ENCODE results near the gene MEX3D. TPM values are rescaled to one million over a fixed set of nuclear protein-coding genes. Genes with fewer than 3 reads are reported as not detected.
A peak's percentile ranks its signal among the peaks of the same experiment; 100 is the strongest.

Gene MEX3D
- total RNA-seq, 2 donors from 2014 or later = 31.9 to 54.3 TPM

DNA sequence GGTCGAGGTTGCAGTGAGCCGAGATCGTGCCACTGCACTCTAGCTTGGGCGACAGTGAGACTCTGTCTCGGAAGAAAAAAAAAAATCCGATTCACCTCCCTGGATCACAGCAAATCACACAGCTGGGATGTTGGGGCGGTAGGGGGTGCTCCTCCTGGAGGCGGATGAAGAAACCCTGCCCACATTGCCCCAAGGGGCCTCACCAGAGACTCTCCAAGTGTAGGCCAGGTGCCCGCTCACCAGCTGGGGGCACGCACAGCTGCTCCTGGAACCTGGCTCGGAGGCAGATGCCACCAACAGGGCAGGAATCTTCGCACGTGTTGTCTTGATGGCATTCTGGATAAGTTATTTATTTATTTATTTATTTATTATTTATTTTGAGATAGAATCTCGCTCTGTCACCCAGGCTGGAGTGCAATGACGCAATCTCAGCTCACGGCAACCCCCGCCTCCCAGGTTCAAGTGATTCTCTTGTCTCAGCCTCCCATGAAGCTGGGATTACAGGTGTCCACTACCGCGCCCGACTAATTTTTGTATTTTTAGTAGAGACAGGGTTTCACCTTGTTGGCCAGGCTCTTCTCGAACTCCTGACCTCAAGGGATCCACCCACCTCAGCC is 34.1 kb upstream of the MEX3D start:
- intact Hi-C loops (cut with DNase I) = no loop called here

DNA sequence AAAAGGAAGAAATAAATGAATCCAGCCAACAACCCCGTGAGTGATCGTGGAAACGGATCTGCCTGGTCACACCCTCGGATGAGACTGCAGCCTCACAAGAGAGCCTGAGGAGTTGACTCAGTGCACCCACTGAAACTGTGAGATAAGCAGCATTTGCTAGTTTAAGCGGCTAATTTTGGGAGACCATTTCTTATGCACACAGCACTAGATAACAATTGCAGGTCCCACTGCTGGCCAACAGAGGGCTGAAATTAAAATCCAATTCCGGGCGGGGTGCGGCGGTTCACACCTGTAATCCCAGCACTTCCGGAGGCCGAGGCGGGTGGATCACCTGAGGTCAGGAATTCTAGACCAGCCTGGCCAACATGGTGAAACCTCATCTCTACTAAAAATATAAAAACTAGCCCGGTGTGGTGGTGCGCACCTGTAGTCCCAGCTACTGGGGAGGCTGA is 33.5 kb upstream of the MEX3D start:
- Histone ChIP-seq H3K9me3 (no peaks in the 10 kb centered on the region), H3K9ac (ENCODE audit: low read depth in 2 of 2, low read length in 2 of 2) (no peak overlapping the region), H3K27ac (no peak overlapping the region), H3K4me1 (peaks cover 17% of the 10 kb centered on the region), H3K36me3 (peaks cover 6% of the 10 kb centered on the region), H3K4me3 (no peak overlapping the region), H3K27me3 (no peaks in the 10 kb centered on the region)
- intact Hi-C loops (cut with DNase I) = no loop called here
- TF ChIP-seq, protein P1, sequence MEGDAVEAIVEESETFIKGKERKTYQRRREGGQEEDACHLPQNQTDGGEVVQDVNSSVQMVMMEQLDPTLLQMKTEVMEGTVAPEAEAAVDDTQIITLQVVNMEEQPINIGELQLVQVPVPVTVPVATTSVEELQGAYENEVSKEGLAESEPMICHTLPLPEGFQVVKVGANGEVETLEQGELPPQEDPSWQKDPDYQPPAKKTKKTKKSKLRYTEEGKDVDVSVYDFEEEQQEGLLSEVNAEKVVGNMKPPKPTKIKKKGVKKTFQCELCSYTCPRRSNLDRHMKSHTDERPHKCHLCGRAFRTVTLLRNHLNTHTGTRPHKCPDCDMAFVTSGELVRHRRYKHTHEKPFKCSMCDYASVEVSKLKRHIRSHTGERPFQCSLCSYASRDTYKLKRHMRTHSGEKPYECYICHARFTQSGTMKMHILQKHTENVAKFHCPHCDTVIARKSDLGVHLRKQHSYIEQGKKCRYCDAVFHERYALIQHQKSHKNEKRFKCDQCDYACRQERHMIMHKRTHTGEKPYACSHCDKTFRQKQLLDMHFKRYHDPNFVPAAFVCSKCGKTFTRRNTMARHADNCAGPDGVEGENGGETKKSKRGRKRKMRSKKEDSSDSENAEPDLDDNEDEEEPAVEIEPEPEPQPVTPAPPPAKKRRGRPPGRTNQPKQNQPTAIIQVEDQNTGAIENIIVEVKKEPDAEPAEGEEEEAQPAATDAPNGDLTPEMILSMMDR (IDR thresholded peaks at IDR 0.05) = no peak
- no peak for DNase-seq

More for the DNA sequence above, 34.1 kb upstream of the MEX3D start:
- DNase-seq = no peak
- Histone ChIP-seq H3K27me3 (no peaks in the 10 kb centered on the region), H3K36me3 (peaks cover 6% of the 10 kb centered on the region), H3K9me3 (no peaks in the 10 kb centered on the region), H3K4me1 (peaks cover 17% of the 10 kb centered on the region), H3K9ac (ENCODE audit: low read depth in 2 of 2, low read length in 2 of 2) (no peak overlapping the region), H3K4me3 (no peak overlapping the region), H3K27ac (no peak overlapping the region)
- TF ChIP-seq, protein P1 (IDR thresholded peaks at IDR 0.05) = no peak

DNA sequence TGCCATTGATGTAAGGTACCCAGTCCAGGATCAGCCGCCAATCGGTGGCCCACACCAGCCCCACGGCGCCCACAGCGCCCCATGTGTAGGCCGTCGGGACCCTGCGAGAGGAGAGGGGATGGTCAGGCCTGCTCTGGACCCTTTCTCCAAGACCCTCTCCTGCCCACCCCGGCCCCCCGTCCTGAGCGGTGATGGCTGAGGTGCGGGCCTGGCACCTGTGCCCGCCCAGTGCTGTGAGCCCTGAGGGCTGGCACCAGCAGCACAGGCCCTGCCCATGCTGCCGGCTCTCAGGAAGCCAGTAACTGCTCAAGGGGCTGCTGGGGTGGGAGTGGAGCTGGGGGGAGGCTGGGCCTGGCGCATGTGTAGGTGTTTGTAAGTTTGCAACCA is 31.3 kb upstream of the MEX3D start:
- intact Hi-C loops (cut with DNase I) = no loop called here
- DNase-seq = no peak
- Histone ChIP-seq H3K36me3 (peaks cover 6% of the 10 kb centered on the region), H3K4me3 (no peak overlapping the region), H3K9ac (ENCODE audit: low read depth in 2 of 2, low read length in 2 of 2) (no peak overlapping the region), H3K4me1 (peaks cover 15% of the 10 kb centered on the region), H3K9me3 (no peaks in the 10 kb centered on the region), H3K27me3 (no peaks in the 10 kb centered on the region), H3K27ac (no peak overlapping the region)
- TF ChIP-seq, protein P1 (IDR thresholded peaks at IDR 0.05) = no peak

DNA sequence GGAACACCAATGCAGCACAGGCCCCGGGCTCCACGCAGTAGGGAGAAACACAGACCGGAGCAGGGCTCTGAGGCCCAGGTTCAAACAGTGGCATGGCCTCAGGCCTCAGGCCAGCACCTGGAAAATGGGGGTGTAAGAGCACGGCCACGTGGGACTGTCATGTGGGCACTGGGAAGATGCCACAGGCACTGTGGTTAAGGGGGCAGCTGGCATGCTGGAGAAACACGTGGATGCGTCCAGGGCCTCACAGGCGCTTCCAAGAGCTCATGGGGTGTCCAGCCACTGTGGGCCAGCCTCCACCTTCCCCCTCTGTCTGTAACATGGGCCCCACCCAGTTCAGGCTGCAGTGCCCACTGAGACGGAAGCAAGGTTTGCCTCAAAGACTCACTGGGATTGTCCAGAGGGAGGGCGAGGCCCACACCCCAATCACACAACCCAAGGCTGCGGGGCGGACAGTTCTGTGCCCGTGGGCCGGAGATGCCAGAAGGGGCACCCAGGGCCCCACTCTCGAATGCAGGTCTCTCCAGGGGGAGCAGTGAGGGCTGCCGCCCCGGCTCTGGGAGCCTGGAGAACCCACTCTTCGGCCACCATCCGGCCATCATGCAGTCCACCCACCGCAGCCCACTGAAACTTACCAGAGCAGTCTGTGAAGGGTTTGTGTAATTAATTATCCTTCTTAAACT is 30.8 kb upstream of the MEX3D start:
- Histone ChIP-seq H3K4me3 (no peak overlapping the region), H3K27ac (no peak overlapping the region), H3K4me1 (peaks cover 10% of the 10 kb centered on the region), H3K9me3 (no peaks in the 10 kb centered on the region), H3K9ac (ENCODE audit: low read depth in 2 of 2, low read length in 2 of 2) (no peak overlapping the region), H3K27me3 (no peaks in the 10 kb centered on the region), H3K36me3 (peaks cover 6% of the 10 kb centered on the region)
- DNase-seq = no peak
- TF ChIP-seq, protein P1 (IDR thresholded peaks at IDR 0.05) = no peak
- intact Hi-C loops (cut with DNase I) = no loop called here

DNA sequence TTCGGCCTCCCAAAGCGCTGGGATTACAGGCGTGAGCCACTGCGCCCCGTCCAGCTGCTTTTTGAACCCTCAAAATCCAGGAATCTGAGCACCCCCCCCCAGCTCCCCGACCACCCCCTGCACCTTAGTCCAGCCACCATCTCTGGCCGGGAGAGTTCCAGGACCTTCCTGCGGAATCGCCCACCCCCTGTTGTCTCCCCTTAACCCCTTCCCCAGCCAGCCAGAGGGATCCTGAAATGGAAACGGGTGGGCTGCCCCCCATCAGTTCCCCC is 25.3 kb upstream of the MEX3D start:
- Histone ChIP-seq H3K4me1 (peaks cover 10% of the 10 kb centered on the region), H3K9ac (ENCODE audit: low read depth in 2 of 2, low read length in 2 of 2) (peak overlapping the region; percentile 66), H3K4me3 (peak overlapping the region; percentile 64), H3K27me3 (no peaks in the 10 kb centered on the region), H3K27ac (no peak overlapping the region), H3K36me3 (peaks cover 6% of the 10 kb centered on the region), H3K9me3 (no peaks in the 10 kb centered on the region)
- intact Hi-C loops (cut with DNase I) = no loop called here
- TF ChIP-seq, protein P1 (IDR thresholded peaks at IDR 0.05) = no peak
- DNase-seq = no peak
